GM23338 (cell line): ENCODE results near the gene PNPLA5.

Experiments
- CTCF ChIP-seq, 2 experiments: fragments of 200-600 bp in 1 of 2; sonication (generic) in 1 of 2; conservative IDR thresholded peaks; 2 replicates each; pipeline versions ENCODE4 v1.5.1 to v1.6.1; 2016 to 2017; ENCODE audit warnings: antibody characterized with exemption in 2 of 2, low read depth in 2 of 2, mild to moderate bottlenecking in 2 of 2, moderate library complexity in 1 of 2
- EZH2 ChIP-seq: fragments of 200-600 bp; sonication (generic); IDR thresholded peaks from one replicate; pipeline ENCODE4 v1.8.0; 2017; ENCODE audit warnings: antibody characterized with exemption, mild to moderate bottlenecking, low read depth; ENCODE audit not compliant: unreplicated experiment
- EZH2phosphoT487 ChIP-seq: fragments of 200-600 bp; sonication (generic); IDR thresholded peaks from one replicate; pipeline ENCODE4 v1.8.1; 2018; ENCODE audit warnings: antibody characterized with exemption; ENCODE audit not compliant: unreplicated experiment
- NANOG ChIP-seq: IDR thresholded peaks from 2 replicates; pipeline ENCODE4 v1.6.1; 2016; ENCODE audit warnings: antibody characterized with exemption, borderline replicate concordance
- TF ChIP-seq, protein P1 (sequence below): IDR thresholded peaks from 2 replicates; pipeline ENCODE4 v1.6.1; 2016; ENCODE audit warnings: antibody characterized with exemption

GRCh38 chr22:43867839-43868635 is 23.8 kb downstream of the PNPLA5 start:
- no peak for TF ChIP-seq CTCF (conservative IDR thresholded peaks at IDR 0.05; ENCODE audit: low read depth in 2 of 2)
- TF ChIP-seq, protein P1, sequence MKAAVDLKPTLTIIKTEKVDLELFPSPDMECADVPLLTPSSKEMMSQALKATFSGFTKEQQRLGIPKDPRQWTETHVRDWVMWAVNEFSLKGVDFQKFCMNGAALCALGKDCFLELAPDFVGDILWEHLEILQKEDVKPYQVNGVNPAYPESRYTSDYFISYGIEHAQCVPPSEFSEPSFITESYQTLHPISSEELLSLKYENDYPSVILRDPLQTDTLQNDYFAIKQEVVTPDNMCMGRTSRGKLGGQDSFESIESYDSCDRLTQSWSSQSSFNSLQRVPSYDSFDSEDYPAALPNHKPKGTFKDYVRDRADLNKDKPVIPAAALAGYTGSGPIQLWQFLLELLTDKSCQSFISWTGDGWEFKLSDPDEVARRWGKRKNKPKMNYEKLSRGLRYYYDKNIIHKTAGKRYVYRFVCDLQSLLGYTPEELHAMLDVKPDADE = no peak
- no peak for TF ChIP-seq EZH2phosphoT487
- TF ChIP-seq EZH2 = no peak
- no peak for TF ChIP-seq NANOG
